HepG2 (cell line): ENCODE data around the gene PTPN14. TPM values are rescaled to one million over a fixed set of nuclear protein-coding genes. Genes with fewer than 3 reads are reported as not detected.
A peak's percentile ranks its signal among the peaks of the same experiment; 100 is the strongest.

Experiments used
- ARID2 ChIP-seq: sonication (generic); formaldehyde crosslinking; IDR thresholded peaks from 2 replicates; pipeline ENCODE4 v1.8.1; 2022; ENCODE audit warnings: mild to moderate bottlenecking, missing genetic modification reagents, borderline replicate concordance
- CC2D1A ChIP-seq: sonication (generic); formaldehyde crosslinking; IDR thresholded peaks from 2 replicates; pipeline ENCODE4 v1.8.1; 2023; ENCODE audit warnings: mild to moderate bottlenecking, missing genetic modification reagents
- CREM ChIP-seq, 2 experiments: sonication (generic) in 1 of 2; formaldehyde crosslinking in 1 of 2; IDR thresholded peaks; 2 replicates each; pipeline versions ENCODE4 v1.4.0 to v1.6.1; 2016 to 2020; ENCODE audit warnings: antibody characterized with exemption in 1 of 2, mild to moderate bottlenecking in 1 of 2, missing genetic modification reagents in 1 of 2
- IKZF5 ChIP-seq: IDR thresholded peaks from 2 replicates; pipeline ENCODE4 v1.6.1; 2018; ENCODE audit warnings: missing genetic modification reagents, mild to moderate bottlenecking, missing compliant biosample characterization
- JDP2 ChIP-seq: sonication (generic); formaldehyde crosslinking; IDR thresholded peaks from 2 replicates; pipeline ENCODE4 v1.8.1; 2022; ENCODE audit warnings: missing genetic modification reagents, borderline replicate concordance
- MAF1 ChIP-seq: sonication (generic); formaldehyde crosslinking; IDR thresholded peaks from 2 replicates; pipeline ENCODE4 v1.5.0; 2020; ENCODE audit warnings: missing genetic modification reagents, borderline replicate concordance
- MXD3 ChIP-seq: IDR thresholded peaks from 2 replicates; pipeline ENCODE4 v1.6.1; 2016; ENCODE audit warnings: mild to moderate bottlenecking, missing biosample characterization, missing genetic modification reagents
- MYC ChIP-seq: sonication (generic); formaldehyde crosslinking; IDR thresholded peaks from 2 replicates; pipeline ENCODE4 v1.9.0; 2021; ENCODE audit warnings: missing genetic modification reagents, borderline replicate concordance
- PLRG1 ChIP-seq: fragments of 450-650 bp; conservative IDR thresholded peaks from 2 replicates; pipeline ENCODE4 v1.6.1; 2016
- SMAD9 ChIP-seq: sonication (generic); formaldehyde crosslinking; IDR thresholded peaks from 2 replicates; pipeline ENCODE4 v1.5.1; 2020; ENCODE audit warnings: mild to moderate bottlenecking, missing genetic modification reagents
- SMARCE1 ChIP-seq: fragments of 450-650 bp; IDR thresholded peaks from 2 replicates; pipeline ENCODE4 v1.6.1; 2017; ENCODE audit warnings: borderline replicate concordance
- TBX2 ChIP-seq: sonication (generic); formaldehyde crosslinking; IDR thresholded peaks from 2 replicates; pipeline ENCODE4 v1.5.0; 2020; ENCODE audit warnings: missing genetic modification reagents, mild to moderate bottlenecking, borderline replicate concordance
- TEAD3 ChIP-seq: optimal IDR thresholded peaks from 2 replicates; pipeline ENCODE3; 2016; ENCODE audit warnings: borderline replicate concordance
- TFAP4 ChIP-seq: sonication (generic); IDR thresholded peaks from 2 replicates; pipeline ENCODE4 v1.6.1; 2016; ENCODE audit warnings: low read depth, borderline replicate concordance
- THRA ChIP-seq: sonication (generic); formaldehyde crosslinking; IDR thresholded peaks from 2 replicates; pipeline ENCODE4 v1.4.0; 2020; ENCODE audit warnings: missing genetic modification reagents, borderline replicate concordance
- TIGD3 ChIP-seq: sonication (generic); formaldehyde crosslinking; IDR thresholded peaks from 2 replicates; pipeline ENCODE4 v1.5.1; 2020; ENCODE audit warnings: mild to moderate bottlenecking, missing genetic modification reagents, borderline replicate concordance
- YEATS4 ChIP-seq: sonication (generic); formaldehyde crosslinking; IDR thresholded peaks from 2 replicates; pipeline ENCODE4 v1.4.0; 2020; ENCODE audit warnings: missing genetic modification reagents, borderline replicate concordance
- ZNF138 ChIP-seq: sonication (generic); formaldehyde crosslinking; IDR thresholded peaks from 2 replicates; pipeline ENCODE4 v1.5.0; 2020; ENCODE audit warnings: mild to moderate bottlenecking, low read depth, missing genetic modification reagents
- ZNF280B ChIP-seq: sonication (generic); formaldehyde crosslinking; IDR thresholded peaks from 2 replicates; pipeline ENCODE4 v1.5.0; 2020; ENCODE audit warnings: missing genetic modification reagents, mild to moderate bottlenecking, borderline replicate concordance
- ZNF30 ChIP-seq: sonication (generic); formaldehyde crosslinking; IDR thresholded peaks from 2 replicates; pipeline ENCODE4 v1.5.0; 2020; ENCODE audit warnings: mild to moderate bottlenecking, missing genetic modification reagents
- ZNF367 ChIP-seq: sonication (generic); formaldehyde crosslinking; IDR thresholded peaks from 2 replicates; pipeline ENCODE4 v1.4.0; 2020; ENCODE audit warnings: missing genetic modification reagents, borderline replicate concordance
- ZNF451 ChIP-seq: sonication (generic); formaldehyde crosslinking; IDR thresholded peaks from 2 replicates; pipeline ENCODE4 v1.5.0; 2020; ENCODE audit warnings: mild to moderate bottlenecking, missing genetic modification reagents
- ZNF670 ChIP-seq: sonication (generic); formaldehyde crosslinking; IDR thresholded peaks from 2 replicates; pipeline ENCODE4 v1.8.0; 2022; ENCODE audit warnings: mild to moderate bottlenecking, missing genetic modification reagents, borderline replicate concordance
- polyA plus RNA-seq, 8 experiments: library from polyadenylated mRNA; depleted of rRNA in 3 of 8; stranded (reverse) in 7 of 8; unstranded in 1 of 8; fragments of >200 nt; fragmentation: Illumina TruSeq in 4 of 8; extraction: Trizol in 4 of 8; gene quantifications; 2 replicates each; pipeline versions ENCODE4 v1.2.1 to v1.2.3, GENCODE V29; 2011 to 2016; ENCODE audit warnings: low read depth in 4 of 8, missing spikeins in 1 of 8, mixed read lengths in 1 of 8; ENCODE audit not compliant: insufficient read depth in 1 of 8
- total RNA-seq, 5 experiments: library from RNA; depleted of rRNA; stranded (reverse); fragments of >200 nt; fragmentation: Illumina TruSeq; extraction: Trizol; gene quantifications; 2 replicates each; pipeline ENCODE4 v1.2.3, GENCODE V29; 2016; ENCODE audit warnings: low read depth in 1 of 5

PTPN14 gene
- total and polyA plus RNA-seq, 2 of the 13 experiments (the other 11 are each of a cell fraction or from before 2014, with no cell fraction given) = 3.9 to 4.7 TPM

GRCh38 chr1:214439352-214440119, 111.9 kb downstream of the PTPN14 start (continued):
- no peak for TF ChIP-seq TIGD3 (CRISPR knock-in tag)
- peak; percentile 27; the same call in 1 of the 2 replicates for TF ChIP-seq THRA
- TF ChIP-seq SMARCE1 = no peak
- TF ChIP-seq MXD3 (CRISPR knock-in tag) = no peak
- TF ChIP-seq ZNF280B (CRISPR knock-in tag) = no peak
- no peak for TF ChIP-seq ZNF30 (CRISPR knock-in tag)
- TF ChIP-seq ZNF451 (CRISPR knock-in tag) = no peak
- TF ChIP-seq ZNF138 (CRISPR knock-in tag) = no peak
- peak; percentile 29; the same call in 1 of the 2 replicates for TF ChIP-seq ARID2
- TF ChIP-seq TBX2 (CRISPR knock-in tag) = peak; percentile 98
- no peak for TF ChIP-seq CC2D1A (CRISPR knock-in tag)
- no peak for TF ChIP-seq SMAD9
- TF ChIP-seq IKZF5 (CRISPR knock-in tag) = no peak
- TF ChIP-seq PLRG1 = no peak
- no peak for TF ChIP-seq MYC
- no peak for TF ChIP-seq JDP2 (CRISPR knock-in tag)
- TF ChIP-seq TEAD3 (CRISPR knock-in tag) = peak; percentile 72
- no peak for TF ChIP-seq ZNF670 (CRISPR knock-in tag)
- 0 out of 2 replicates have a peak, but pooled peaks have one; percentile 43 for TF ChIP-seq CREM (IDR thresholded peaks at IDR 0.05)
- TF ChIP-seq CREM (CRISPR knock-in tag; IDR thresholded peaks at IDR 0.05) = no peak
- peak; percentile 74; the same call in 1 of the 2 replicates for TF ChIP-seq TFAP4
- no peak for TF ChIP-seq ZNF367
- no peak; the same call in 1 of the 2 replicates for TF ChIP-seq YEATS4 (CRISPR knock-in tag)
- no peak for TF ChIP-seq MAF1 (CRISPR knock-in tag)
